ES-I3 (cell line): ENCODE data around the gene SPIRE2.
"Not testable (repeated sequence)": the region's sequence is repeated elsewhere in the genome, so short reads cannot be mapped to it uniquely, and the experiment has no call there.

Source experiments
- H3K36me3 ChIP-seq: 2 replicates; pipeline ENCODE4 v1.6.1; 2013; ENCODE audit warnings: mild to moderate bottlenecking, low read length, control low read depth, moderate library complexity; ENCODE audit not compliant: insufficient read depth
- H3K4me1 ChIP-seq: 2 replicates; pipeline ENCODE4 v1.6.1; 2013; ENCODE audit warnings: mild to moderate bottlenecking, control low read depth, low read length; ENCODE audit not compliant: insufficient read depth
- H3K9ac ChIP-seq: 2 replicates; pipeline ENCODE4 v1.6.1; 2013; ENCODE audit warnings: low read depth, mild to moderate bottlenecking, low read length, moderate library complexity
- H3K9me3 ChIP-seq: 2 replicates; pipeline ENCODE4 v1.6.1; 2013; ENCODE audit warnings: mild to moderate bottlenecking, low read length, moderate library complexity; ENCODE audit not compliant: control insufficient read depth, insufficient read depth

The SPIRE2 gene

DNA sequence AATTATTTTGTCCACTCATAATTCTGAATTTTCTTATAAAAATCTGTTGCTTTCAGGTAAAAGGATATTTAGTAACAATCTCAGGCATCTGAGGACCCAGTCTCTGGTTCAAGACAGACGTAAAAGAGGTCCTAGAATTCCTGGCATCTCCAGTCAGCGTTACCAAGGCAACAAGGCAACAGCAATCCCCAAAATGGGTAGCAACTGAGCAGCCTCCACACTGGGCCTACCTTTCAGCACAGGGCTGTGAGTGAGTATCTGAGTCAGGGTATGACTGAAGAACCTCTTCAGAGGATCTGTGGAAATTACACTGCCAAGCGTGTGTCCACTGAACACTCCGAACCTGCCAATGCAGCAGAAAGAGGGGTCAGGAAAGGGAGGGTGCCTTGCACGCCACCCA lies 32.6 kb upstream of the SPIRE2 start:
- Histone ChIP-seq H3K9ac (no peak overlapping the region), H3K4me1 (no peaks in the 10 kb centered on the region), H3K9me3 (no peaks in the 10 kb centered on the region), H3K36me3 (peaks cover 27% of the 10 kb centered on the region)

- H3K4me1 ChIP-seq, result no peaks in the 10 kb centered on the region
- peaks cover 27% of the 10 kb centered on the region for H3K36me3 ChIP-seq
- no peak overlapping the region for H3K9ac ChIP-seq
- H3K9me3 ChIP-seq, result no peaks in the 10 kb centered on the region
These were observed 32.2 kb upstream of the SPIRE2 start for GRCh38 chr16:89796104-89796503.

GRCh38 chr16:89798126-89798525 lies 30.1 kb upstream of the SPIRE2 start:
- Histone ChIP-seq H3K36me3 (peaks cover 27% of the 10 kb centered on the region), H3K4me1 (no peaks in the 10 kb centered on the region)

DNA sequence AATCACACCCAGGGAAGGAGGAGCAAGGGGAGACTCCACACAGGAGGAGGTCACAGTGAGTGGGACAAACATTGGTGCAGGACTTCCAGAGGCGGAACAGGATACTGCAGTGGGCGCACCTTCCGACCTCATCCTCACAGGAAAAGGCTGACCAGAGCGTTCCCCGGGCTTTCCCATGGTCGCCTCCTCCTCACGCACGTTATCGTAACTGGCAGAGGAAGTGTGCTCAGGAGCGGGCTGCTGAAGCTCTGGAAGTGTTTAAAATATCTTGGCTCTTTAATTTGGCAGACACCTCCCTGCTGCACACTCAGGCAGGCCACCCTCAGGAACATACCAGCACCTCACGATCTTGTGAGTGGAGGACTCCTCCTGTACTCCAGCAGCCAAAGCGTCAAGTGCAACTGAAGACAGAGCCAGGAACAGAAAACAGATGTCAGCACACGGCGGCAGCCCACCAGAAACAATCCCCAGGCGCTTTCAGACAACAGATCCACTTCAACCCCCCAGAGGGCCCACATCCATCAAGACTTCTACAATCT lies 29.4 kb upstream of the SPIRE2 start:
- Histone ChIP-seq H3K9ac (no peak overlapping the region), H3K36me3 (peaks cover 31% of the 10 kb centered on the region), H3K9me3 (no peaks in the 10 kb centered on the region), H3K4me1 (no peaks in the 10 kb centered on the region)

More at GRCh38 chr16:89798126-89798525, 30.1 kb upstream of the SPIRE2 start:
- Histone ChIP-seq H3K9me3 (no peaks in the 10 kb centered on the region), H3K9ac (no peak overlapping the region)

DNA sequence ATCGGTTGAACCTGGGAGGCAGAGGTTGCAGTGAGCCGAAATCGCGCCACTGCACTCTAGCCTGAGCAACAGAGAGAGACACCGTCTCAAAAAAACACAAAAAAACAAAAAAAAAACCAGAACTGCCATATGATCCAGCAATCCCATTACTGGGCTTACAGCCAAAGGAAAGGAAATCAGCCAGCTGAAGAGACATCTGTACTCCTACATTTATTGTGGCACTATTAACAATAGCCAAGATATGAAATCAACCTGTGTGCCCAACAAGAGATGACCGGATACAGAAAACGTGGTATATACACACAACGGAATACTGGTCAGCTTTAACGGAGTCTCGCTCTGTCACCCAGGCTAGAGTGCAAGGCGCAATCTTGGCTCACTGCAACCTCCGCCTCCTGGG lies 26.5 kb upstream of the SPIRE2 start:
- Histone ChIP-seq H3K9ac (no peak overlapping the region), H3K9me3 (no peaks in the 10 kb centered on the region), H3K4me1 (no peaks in the 10 kb centered on the region), H3K36me3 (peaks cover 36% of the 10 kb centered on the region)

- H3K9ac ChIP-seq, result no peak overlapping the region
- no peaks in the 10 kb centered on the region for H3K9me3 ChIP-seq
- H3K36me3 ChIP-seq, result peaks cover 29% of the 10 kb centered on the region
- no peaks in the 10 kb centered on the region for H3K4me1 ChIP-seq
These were observed 23.0 kb upstream of the SPIRE2 start for GRCh38 chr16:89805136-89805905.

DNA sequence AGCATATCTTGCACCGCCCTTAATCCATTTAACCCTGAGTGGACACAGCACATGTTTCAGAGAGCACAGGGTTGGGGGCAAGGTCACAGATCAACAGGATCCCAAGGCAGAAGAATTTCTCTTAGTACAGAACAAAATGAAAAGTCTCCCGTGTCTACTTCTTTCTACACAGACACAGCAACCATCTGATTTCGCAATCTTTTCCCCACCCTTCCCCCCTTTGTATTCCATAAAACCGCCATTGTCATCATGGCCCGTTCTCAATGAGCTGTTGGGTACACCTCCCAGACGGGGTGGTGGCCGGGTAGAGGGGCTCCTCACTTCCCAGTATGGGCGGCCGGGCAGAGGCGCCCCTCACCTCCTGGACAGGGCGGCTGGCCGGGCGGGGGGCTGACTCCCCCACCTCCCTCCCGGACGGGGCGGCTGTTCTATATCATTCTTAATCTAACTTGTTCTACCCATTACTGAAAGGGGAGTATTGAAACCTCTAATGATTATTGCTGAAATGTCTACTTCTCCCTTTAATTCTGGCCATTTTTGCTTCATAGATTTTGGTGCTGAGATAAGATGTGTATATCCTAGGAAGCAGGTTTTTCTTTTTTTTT lies 21.6 kb upstream of the SPIRE2 start:
- H3K4me1 ChIP-seq, H3K9ac ChIP-seq, H3K9me3 ChIP-seq: not testable (repeated sequence)
- H3K36me3 ChIP-seq, result peaks cover 31% of the 10 kb centered on the region

DNA sequence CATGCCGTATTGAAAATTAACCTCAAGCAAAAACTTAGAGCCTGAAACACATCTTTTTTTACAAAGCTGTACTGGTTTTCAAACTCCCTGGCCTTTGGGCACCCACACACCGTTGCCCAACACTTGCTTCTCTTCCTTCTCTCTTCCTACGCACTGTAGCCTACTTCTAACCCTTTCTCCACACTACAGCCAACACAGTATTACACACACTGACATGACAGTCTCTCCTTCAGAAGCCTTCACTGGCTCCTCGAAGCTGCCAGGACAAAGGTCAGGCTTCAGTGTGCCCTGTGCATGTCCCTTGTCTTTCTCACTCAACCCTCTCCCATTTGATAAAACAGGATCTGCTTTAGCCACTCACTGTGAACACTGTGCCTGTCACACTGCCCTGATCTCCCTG lies 19.8 kb upstream of the SPIRE2 start:
- Histone ChIP-seq H3K36me3 (peaks cover 23% of the 10 kb centered on the region), H3K9ac (no peak overlapping the region), H3K4me1 (no peaks in the 10 kb centered on the region), H3K9me3 (no peaks in the 10 kb centered on the region)

DNA sequence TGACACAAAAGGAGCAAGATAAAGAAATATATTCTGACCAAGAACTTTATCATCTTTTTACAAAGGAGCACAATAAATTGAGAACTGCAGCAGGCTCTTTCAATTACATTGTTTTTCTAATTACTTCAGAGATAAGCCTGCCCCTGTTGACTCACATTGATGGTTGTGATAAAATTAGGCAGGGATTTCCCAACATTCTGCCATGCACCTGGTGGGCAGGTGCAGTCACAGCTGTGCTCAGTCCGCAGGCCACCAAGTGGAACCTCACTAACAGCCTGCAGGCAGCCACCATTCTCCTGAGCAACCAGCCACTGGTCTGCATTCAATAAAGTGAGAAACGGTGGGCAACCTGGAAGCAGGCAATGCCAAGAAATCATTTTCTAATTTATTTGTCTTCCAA lies 17.0 kb upstream of the SPIRE2 start:
- H3K9me3 ChIP-seq, result no peaks in the 10 kb centered on the region
- peaks cover 11% of the 10 kb centered on the region for H3K36me3 ChIP-seq
- H3K9ac ChIP-seq, result no peak overlapping the region
- no peaks in the 10 kb centered on the region for H3K4me1 ChIP-seq

DNA sequence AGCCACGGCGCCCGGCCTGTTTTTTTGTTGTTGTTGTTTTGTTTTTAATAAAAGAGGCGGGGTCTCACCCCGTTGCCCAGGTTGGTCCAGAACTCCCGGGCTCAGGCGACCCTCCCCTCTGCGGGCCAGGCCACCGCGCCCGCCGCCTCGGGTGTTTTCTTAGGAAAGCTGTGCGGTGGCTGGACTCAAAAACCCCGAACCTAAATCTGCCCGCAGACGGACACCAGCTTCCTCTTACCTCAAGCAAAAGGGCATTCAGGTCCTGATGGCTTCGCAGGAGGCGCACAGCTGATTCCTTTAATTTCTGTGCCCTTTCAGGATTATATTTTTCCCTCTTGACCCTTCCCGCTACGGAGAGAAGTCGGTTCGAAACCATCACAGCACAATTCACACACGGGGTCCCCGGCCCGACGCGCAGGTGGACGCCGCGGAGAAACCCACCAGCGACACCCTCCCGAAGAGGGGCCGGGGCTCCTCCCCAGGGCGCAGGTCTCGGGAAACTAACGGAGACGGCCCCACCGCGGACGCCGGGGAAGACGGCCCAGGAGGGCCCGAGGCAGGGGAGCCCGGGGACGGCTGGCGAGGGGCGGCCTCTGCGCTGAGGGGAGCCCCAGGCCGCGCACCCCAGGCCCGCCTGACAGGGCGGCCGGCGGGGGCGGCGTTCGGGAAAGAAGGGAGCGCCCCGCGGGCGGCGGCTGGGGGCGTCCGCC lies 12.5 kb upstream of the SPIRE2 start:
- Histone ChIP-seq H3K9ac (peak overlapping the region; percentile 86), H3K9me3 (no peaks in the 10 kb centered on the region), H3K36me3 (no peaks in the 10 kb centered on the region), H3K4me1 (no peaks in the 10 kb centered on the region)

- not testable (repeated sequence) for H3K9me3 ChIP-seq, H3K36me3 ChIP-seq
- Histone ChIP-seq H3K9ac (peak overlapping the region; percentile 20; the same call in 1 of the 2 replicates), H3K4me1 (peaks cover 11% of the 10 kb centered on the region)
These were observed 9.3 kb upstream of the SPIRE2 start for GRCh38 chr16:89818851-89819403.

DNA sequence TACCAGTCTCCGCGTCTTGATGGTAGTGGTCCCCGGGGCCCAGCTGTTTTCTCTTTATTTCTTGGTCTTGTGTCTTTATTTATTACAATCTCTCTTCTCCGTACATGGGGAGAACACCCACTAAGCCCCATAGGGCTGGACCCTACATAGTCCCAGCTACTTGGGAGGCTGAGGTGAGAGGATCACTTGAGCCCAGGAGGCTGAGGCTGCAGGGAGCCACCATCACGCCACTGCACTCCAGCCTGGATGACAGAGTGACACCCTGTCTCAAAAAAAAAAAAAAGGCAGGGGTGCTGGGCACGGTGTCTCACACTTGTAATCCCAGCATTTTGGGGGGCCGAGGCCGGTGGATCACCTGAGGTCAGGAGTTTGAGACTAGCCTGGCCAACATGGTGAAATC lies 8.8 kb upstream of the SPIRE2 start:
- Histone ChIP-seq H3K9ac (peak overlapping the region; percentile 20; the same call in 1 of the 2 replicates), H3K4me1 (peaks cover 11% of the 10 kb centered on the region)
- H3K9me3 ChIP-seq, H3K36me3 ChIP-seq: not testable (repeated sequence)

DNA sequence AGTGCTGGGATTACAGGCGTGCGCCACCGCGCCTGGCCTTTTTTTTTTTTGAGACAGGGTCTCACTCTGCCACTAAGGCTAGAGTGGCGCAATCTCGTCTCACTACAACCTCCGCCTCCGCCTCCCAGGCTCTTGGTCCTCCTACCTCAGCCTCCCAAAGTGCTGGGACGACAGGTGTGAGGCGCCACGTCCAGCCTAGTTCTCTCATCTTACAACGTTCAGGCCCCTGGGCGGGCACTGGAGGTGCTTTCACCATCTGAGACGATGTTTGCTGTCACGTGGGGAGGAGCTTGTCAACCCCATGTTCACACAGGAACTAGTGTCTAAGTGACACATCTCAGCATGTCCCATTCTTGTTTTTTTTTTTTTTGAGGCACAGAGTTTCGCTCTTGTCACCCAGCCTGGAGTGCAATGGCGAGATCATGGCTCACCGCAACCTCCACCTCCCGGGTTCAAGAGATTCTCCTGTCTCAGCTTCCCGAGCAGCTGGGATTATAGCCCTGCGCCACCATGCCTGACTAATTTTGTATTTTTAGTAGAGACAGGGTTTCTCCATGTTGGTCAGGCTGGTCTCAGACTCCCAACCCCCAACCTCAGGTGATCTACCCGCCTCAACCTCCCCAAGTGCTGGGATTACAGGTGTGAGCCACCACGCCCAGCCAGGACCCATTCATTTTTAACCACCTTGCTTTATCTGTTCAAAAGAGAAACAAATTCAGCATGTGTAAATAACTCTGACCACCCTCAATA lies 6.7 kb upstream of the SPIRE2 start:
- no peaks in the 10 kb centered on the region for H3K36me3 ChIP-seq
- no peaks in the 10 kb centered on the region for H3K9me3 ChIP-seq
- H3K9ac ChIP-seq, result no peak overlapping the region
- H3K4me1 ChIP-seq, result peaks cover 11% of the 10 kb centered on the region
